Pancreas (tissue), 10 donors: ENCODE data around the gene DNAJB8. TPM values are rescaled to one million over a fixed set of nuclear protein-coding genes. Genes with fewer than 3 reads are reported as not detected.

ENCODE experiments used
- ATAC-seq, 4 donors: fragments of 200-7000 bp; cut with Tn5 transposase; one replicate each; pipeline versions ENCODE4 v1.8.0 to v1.9.1; 2020; ENCODE audit warnings: mild to moderate bottlenecking in 4 of 4, moderate library complexity in 4 of 4
- DNase-seq, 6 donors: peaks; one replicate each; pipeline ENCODE4 v3.0.0-alpha.2; 2020
- FAIRE-seq: peaks from 2 replicates; lab custom pipeline; 2012; peaks lifted over from hg19 to GRCh38; lab: Jason Lieb, UNC
- H3K27ac ChIP-seq, 4 donors: fragments of 200-600 bp; sonication (generic); 1 replicate in 3 of 4; 2 replicates in 1 of 4; pipeline versions ENCODE4 v1.5.0 to v1.8.0; 2020
- H3K27me3 ChIP-seq, 4 donors: fragments of 200-600 bp; one replicate each; pipeline ENCODE4 v1.8.0; 2021
- H3K36me3 ChIP-seq, 3 donors: fragments of 200-600 bp; sonication (generic) in 1 of 3; one replicate each; pipeline versions ENCODE4 v1.5.0 to v1.8.0; 2020 to 2021
- H3K4me1 ChIP-seq, 3 donors: fragments of 200-600 bp; one replicate each; pipeline ENCODE4 v1.8.0; 2021
- H3K4me3 ChIP-seq, 4 donors: fragments of 200-600 bp; sonication (generic) in 2 of 4; one replicate each; pipeline versions ENCODE4 v1.5.0 to v1.8.0; 2020 to 2021
- H3K9me3 ChIP-seq, 4 donors: fragments of 200-600 bp; one replicate each; pipeline ENCODE4 v1.8.0; 2021
- WGBS, 2 donors: extraction: QIAGEN DNeasy Blood & Tissue Kit; methylation state at CpG; one replicate each; pipeline ENCODE4 v1.1.7; 2013; 5-methylcytosine and 5-hydroxymethylcytosine counted together
- intact Hi-C, 3 donors: fragments of 100-400 bp; cut with DNase I; formaldehyde crosslinking; loops; one replicate each; pipeline versions ENCODE4 v1.11.1 to v1.14.2; 2022
- polyA plus RNA-seq, 2 donors: library from polyadenylated mRNA; stranded (reverse); fragments of 200-250 nt; gene quantifications; one replicate each; pipeline ENCODE4 v1.2.3, GENCODE V29; 2013
- total RNA-seq, 6 donors: library from RNA; stranded (reverse); fragmentation: NEBNext Ultra II Directional in 4 of 6; extraction: Animal tissue kit (Norgen Biotek cat#: 25700) in 4 of 6; gene quantifications; one replicate each; pipeline versions ENCODE4 v1.2.1 to v1.2.4, GENCODE V29; 2021 to 2023
- TF ChIP-seq, protein P1 (sequence below), 4 donors: fragments of 200-600 bp; sonication (generic) in 3 of 4; IDR thresholded peaks; one replicate each; pipeline versions ENCODE4 v1.5.0 to v1.8.0; 2021; ENCODE audit warnings: antibody characterized with exemption in 4 of 4
- donor health status: healthy with polysubstance abuse.
- donor health status: DM: no; HTN: no; CAD: no; lungs with moderate emphysema.
- donor health status: DM: no; HTN: no; CAD: no.
- donor health status: control.
- donor health status: control.
- donor health status: Bipolar disorder and iron deficiency.
- donor health status: DM: yes; HTN: yes; CAD: no.
- donor health status: DM: no; HTN: no; CAD: no.
- donor health status: DM: no; HTN: no; CAD: no.
- donor health status: DM: yes; HTN: yes; CAD: no.

Gene DNAJB8
- total and polyA plus RNA-seq, 8 donors = not detected

DNA sequence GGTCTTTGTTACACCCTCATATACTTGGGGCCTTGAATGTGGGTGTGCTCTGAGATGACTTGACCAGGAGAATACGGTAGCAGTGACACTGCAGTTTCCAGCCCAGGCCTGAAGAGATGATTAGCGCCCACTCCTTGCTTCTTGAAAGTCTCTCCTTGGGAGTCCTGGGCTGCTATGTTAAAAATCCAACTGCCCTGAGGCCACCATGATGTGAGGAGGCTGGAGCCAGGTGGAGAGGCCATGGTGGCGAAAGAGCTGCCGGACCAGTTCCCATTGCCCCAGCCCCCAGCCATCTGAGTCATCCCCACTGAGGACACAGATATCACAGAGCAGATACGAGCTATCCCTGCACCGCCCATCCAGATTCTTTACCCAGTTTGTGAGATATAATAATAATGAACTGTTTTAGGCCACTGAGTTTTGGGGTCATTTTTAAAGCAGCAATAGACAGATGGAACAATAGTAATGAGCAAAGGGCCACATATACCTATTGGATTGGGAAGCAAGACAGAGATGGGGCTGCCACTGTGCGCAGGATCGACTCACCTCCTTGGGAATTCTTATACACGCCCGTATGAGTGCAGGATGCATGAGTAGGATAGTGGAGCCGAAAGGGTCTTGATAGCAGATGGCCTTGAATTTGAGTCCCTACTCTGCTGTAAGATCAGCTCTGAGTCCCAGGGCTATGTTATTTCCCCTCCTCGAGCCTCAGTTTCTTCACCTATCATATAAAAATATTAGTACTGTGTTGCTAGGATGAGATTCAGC lies 38.5 kb upstream of the DNAJB8 start:
- intact Hi-C loops = no loop called here
- no peaks in the 10 kb centered on the region for H3K36me3 ChIP-seq
- no peak overlapping the region for H3K27ac ChIP-seq
- 89 to 95% methylated on average over 12 of the region's 12 CpGs for WGBS, 2 donors
- H3K4me3 ChIP-seq = no peak overlapping the region
- no peaks in the 10 kb centered on the region for H3K27me3 ChIP-seq
- no peaks in the 10 kb centered on the region for H3K4me1 ChIP-seq
- TF ChIP-seq, protein P1, sequence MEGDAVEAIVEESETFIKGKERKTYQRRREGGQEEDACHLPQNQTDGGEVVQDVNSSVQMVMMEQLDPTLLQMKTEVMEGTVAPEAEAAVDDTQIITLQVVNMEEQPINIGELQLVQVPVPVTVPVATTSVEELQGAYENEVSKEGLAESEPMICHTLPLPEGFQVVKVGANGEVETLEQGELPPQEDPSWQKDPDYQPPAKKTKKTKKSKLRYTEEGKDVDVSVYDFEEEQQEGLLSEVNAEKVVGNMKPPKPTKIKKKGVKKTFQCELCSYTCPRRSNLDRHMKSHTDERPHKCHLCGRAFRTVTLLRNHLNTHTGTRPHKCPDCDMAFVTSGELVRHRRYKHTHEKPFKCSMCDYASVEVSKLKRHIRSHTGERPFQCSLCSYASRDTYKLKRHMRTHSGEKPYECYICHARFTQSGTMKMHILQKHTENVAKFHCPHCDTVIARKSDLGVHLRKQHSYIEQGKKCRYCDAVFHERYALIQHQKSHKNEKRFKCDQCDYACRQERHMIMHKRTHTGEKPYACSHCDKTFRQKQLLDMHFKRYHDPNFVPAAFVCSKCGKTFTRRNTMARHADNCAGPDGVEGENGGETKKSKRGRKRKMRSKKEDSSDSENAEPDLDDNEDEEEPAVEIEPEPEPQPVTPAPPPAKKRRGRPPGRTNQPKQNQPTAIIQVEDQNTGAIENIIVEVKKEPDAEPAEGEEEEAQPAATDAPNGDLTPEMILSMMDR (IDR thresholded peaks at IDR 0.05) = no peak
- DNase-seq (peak in 1 of 6 donors; percentile 19), FAIRE-seq (no peak), ATAC-seq (no peak)
- no peaks in the 10 kb centered on the region for H3K9me3 ChIP-seq

DNA sequence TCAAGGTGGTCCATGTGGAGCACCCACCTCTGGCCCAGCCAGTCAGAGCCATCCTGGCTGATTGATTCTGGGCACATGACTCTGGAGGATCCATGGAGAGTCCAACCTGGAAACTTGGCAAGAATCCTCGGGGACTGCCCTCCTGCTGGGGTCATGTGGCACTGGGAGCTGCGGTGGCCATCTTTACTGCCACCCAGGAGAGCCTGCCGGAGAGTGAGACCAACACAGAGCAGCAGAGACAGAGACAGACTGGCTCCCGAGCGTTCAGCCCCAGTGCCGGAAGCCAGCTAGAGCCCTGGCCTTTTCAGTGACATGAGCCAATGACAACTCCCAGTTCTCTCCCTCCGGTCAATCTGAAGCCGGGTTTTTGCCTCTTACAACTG lies 37.8 kb upstream of the DNAJB8 start:
- Histone ChIP-seq H3K27ac (no peak overlapping the region), H3K36me3 (no peaks in the 10 kb centered on the region), H3K4me3 (no peak overlapping the region), H3K27me3 (no peaks in the 10 kb centered on the region), H3K4me1 (no peaks in the 10 kb centered on the region), H3K9me3 (no peaks in the 10 kb centered on the region)
- TF ChIP-seq, protein P1 (IDR thresholded peaks at IDR 0.05) = no peak
- ATAC-seq (peak in 1 of 4 donors; percentile 29), FAIRE-seq (no peak), DNase-seq (peak in 1 of 6 donors; percentile 26)
- intact Hi-C loops = no loop called here
- WGBS, 2 donors = 92 to 94% methylated on average over 8 of the region's 8 CpGs

GRCh38 chr3:128503751-128504532 lies 37.3 kb upstream of the DNAJB8 start:
- ATAC-seq = no peak
- FAIRE-seq = no peak
- TF ChIP-seq, protein P1 (IDR thresholded peaks at IDR 0.05) = no peak
- Histone ChIP-seq H3K36me3 (no peaks in the 10 kb centered on the region), H3K4me1 (no peaks in the 10 kb centered on the region), H3K4me3 (no peak overlapping the region), H3K9me3 (no peaks in the 10 kb centered on the region), H3K27ac (no peak overlapping the region), H3K27me3 (no peaks in the 10 kb centered on the region)
- DNase-seq = peak in 1 of 6 donors; percentile 52
- intact Hi-C loops = no loop called here
- WGBS, 2 donors = 93 to 96% methylated on average over 10 of the region's 10 CpGs

DNA sequence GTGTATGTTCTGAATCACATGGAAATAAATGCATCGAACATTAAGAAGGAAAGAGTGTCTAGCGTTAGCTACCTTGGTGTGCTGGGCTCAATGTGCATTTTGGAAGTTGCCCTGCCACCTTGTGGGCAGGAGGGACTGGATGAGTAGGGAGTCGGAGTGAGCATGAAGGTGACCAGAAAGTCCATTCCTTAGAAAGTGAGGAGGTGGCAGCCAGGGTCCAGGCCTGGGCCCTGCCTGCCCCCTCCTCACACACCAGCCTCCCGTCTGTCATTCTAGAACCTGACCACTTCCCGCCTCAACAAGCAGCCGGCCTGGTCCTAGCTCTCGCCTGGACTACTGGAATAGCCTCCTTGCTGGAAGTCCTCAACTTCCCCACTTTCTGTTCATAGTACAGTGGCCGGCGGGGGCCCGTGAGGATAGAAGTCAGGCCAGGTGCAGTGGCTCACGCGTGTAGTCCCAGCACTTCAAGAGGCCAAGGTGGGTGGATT lies 36.5 kb upstream of the DNAJB8 start:
- ATAC-seq = peak in 2 of 4 donors; percentile 26 to 36
- no peak overlapping the region for H3K4me3 ChIP-seq
- peak in 1 of 6 donors; percentile 40 for DNase-seq
- TF ChIP-seq, protein P1 (IDR thresholded peaks at IDR 0.05) = no peak
- H3K36me3 ChIP-seq = no peaks in the 10 kb centered on the region
- H3K27ac ChIP-seq = no peak overlapping the region
- H3K27me3 ChIP-seq = no peaks in the 10 kb centered on the region
- no peak for FAIRE-seq
- WGBS, 2 donors = 84 to 85% methylated on average over 12 of the region's 12 CpGs
- intact Hi-C loops = no loop called here
- no peaks in the 10 kb centered on the region for H3K4me1 ChIP-seq
- H3K9me3 ChIP-seq = no peaks in the 10 kb centered on the region
